T-helper 1 cell treated with Interleukin-12 subunit alpha and Interleukin-12 subunit beta and Interleukin-4 antibody, amounts not matched to agents 30 ng/mL and 1 ng/mL, for 36 hours (primary cell): ENCODE measurements around the gene TTC28. TPM values are rescaled to one million over a fixed set of nuclear protein-coding genes. Genes with fewer than 3 reads are reported as not detected.
"Not testable (repeated sequence)": the region's sequence is repeated elsewhere in the genome, so short reads cannot be mapped to it uniquely, and the experiment has no call there.

ENCODE experiments used
- intact Hi-C: fragments of 100-400 bp; cut with micrococcal nuclease; formaldehyde crosslinking; loops from one replicate; pipeline ENCODE4 v1.15.1; 2024
- total RNA-seq: library from RNA; stranded (reverse); gene quantifications from 2 replicates; pipeline ENCODE4 v1.2.3, GENCODE V29; 2022

Gene TTC28
- total RNA-seq, 1 donor from 2014 or later: 3.1 TPM

GRCh38 chr22:28207281-28208030, 472.2 kb downstream of the TTC28 start:
- intact Hi-C loops: no loop called here

- intact Hi-C loops: no loop called here
These were observed 473.7 kb downstream of the TTC28 start for GRCh38 chr22:28205926-28206325.

- intact Hi-C loops: no loop called here
These were observed 475.3 kb downstream of the TTC28 start for GRCh38 chr22:28204382-28204781.

- intact Hi-C loops: no loop called here
These were observed 476.4 kb downstream of the TTC28 start for GRCh38 chr22:28203286-28203685.

GRCh38 chr22:28198692-28199091, 480.9 kb downstream of the TTC28 start:
- intact Hi-C loops: no loop called here

- intact Hi-C loops: not testable (repeated sequence)
These were observed 488.1 kb downstream of the TTC28 start for GRCh38 chr22:28191571-28191970.

GRCh38 chr22:28188178-28188879, 491.3 kb downstream of the TTC28 start:
- intact Hi-C loops: no loop called here

GRCh38 chr22:28187612-28188011, 492.0 kb downstream of the TTC28 start:
- intact Hi-C loops: no loop called here

- intact Hi-C loops: no loop called here
These were observed 493.0 kb downstream of the TTC28 start for GRCh38 chr22:28186641-28187040.

- intact Hi-C loops: no loop called here
These were observed 494.5 kb downstream of the TTC28 start for GRCh38 chr22:28185130-28185529.

- intact Hi-C loops: no loop called here
These were observed 496.4 kb downstream of the TTC28 start for GRCh38 chr22:28183078-28183860.

GRCh38 chr22:28180804-28181731, 498.6 kb downstream of the TTC28 start:
- intact Hi-C loops: no loop called here

GRCh38 chr22:28179392-28179791, 500.2 kb downstream of the TTC28 start:
- intact Hi-C loops: loop anchor here (10.0 kb wide), 1 partner anchor 265 kb away; no protein-coding TSS in a partner anchor

- intact Hi-C loops: loop anchor here (10.0 kb wide), 1 partner anchor 269 kb away; no protein-coding TSS in a partner anchor
These were observed 503.7 kb downstream of the TTC28 start for GRCh38 chr22:28175730-28176492.

- intact Hi-C loops: loop anchor here (10.0 kb wide), 1 partner anchor 270 kb away; no protein-coding TSS in a partner anchor
These were observed 505.1 kb downstream of the TTC28 start for GRCh38 chr22:28174509-28174908.

GRCh38 chr22:28172892-28173670, 506.6 kb downstream of the TTC28 start:
- intact Hi-C loops: loop anchor here (10.0 kb wide), 1 partner anchor 272 kb away; no protein-coding TSS in a partner anchor

GRCh38 chr22:28171712-28172111, 507.9 kb downstream of the TTC28 start:
- intact Hi-C loops: loop anchor here (10.0 kb wide), 1 partner anchor 273 kb away; no protein-coding TSS in a partner anchor

- intact Hi-C loops: loop anchor here (10.0 kb wide), 1 partner anchor 274 kb away; no protein-coding TSS in a partner anchor
These were observed 508.5 kb downstream of the TTC28 start for GRCh38 chr22:28171115-28171514.

- intact Hi-C loops: not testable (repeated sequence)
These were observed 510.3 kb downstream of the TTC28 start for GRCh38 chr22:28169314-28169713.
